ENCODE data around the gene TAS2R20.
"Not testable (repeated sequence)": the region's sequence is repeated elsewhere in the genome, so short reads cannot be mapped to it uniquely, and the experiment has no call there.

Gene TAS2R20, protein sequence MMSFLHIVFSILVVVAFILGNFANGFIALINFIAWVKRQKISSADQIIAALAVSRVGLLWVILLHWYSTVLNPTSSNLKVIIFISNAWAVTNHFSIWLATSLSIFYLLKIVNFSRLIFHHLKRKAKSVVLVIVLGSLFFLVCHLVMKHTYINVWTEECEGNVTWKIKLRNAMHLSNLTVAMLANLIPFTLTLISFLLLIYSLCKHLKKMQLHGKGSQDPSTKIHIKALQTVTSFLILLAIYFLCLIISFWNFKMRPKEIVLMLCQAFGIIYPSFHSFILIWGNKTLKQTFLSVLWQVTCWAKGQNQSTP

DNA sequence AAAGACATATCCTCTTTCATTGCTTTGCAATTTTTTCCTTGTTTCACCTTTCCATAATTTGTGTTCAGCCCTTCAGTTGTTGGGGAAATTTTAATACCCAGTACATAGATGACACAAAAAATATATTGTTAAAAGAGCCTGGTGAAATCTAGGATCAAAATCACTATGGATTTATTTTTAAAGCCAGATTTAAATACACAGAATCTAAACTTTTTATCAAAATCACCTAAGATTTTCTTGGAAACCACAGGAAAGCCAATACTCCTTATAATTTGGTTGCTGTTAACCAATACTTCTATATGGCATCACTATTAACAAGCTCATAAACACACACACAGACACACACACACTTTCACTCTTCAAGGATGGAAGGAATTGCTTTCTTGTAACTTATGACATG is at the start of gene TAS2R20:
Gene TAS2R20 (minus strand): TSS at position 101 of the 400 bp plus-strand sequence. CDS start 429 bp downstream, outside the sequence.
- no peak for DNase-seq (ENCODE audit: low read depth in 1 of 2, low spot score in 1 of 2)

DNA sequence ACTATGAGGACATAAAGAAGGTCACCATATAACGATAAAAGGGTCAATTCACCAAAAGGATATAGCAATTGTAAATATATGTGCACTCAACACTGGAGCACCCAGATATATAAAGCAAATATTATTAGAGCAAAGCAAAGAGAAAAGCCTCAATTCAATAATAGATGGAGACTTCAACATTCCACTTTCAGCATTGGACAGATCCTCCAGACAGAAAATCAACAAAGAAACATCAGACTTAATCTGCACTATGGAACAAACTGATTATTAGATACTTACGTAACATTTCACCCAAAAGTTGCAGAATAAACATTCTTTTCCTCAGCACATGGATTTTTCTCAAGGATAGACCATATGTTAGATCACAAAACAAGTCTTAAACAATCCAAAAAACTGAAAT is 43.3 kb upstream of the TAS2R20 start:
- DNase-seq (ENCODE audit: low read depth in 1 of 2, low spot score in 1 of 2) = not testable (repeated sequence)

DNA sequence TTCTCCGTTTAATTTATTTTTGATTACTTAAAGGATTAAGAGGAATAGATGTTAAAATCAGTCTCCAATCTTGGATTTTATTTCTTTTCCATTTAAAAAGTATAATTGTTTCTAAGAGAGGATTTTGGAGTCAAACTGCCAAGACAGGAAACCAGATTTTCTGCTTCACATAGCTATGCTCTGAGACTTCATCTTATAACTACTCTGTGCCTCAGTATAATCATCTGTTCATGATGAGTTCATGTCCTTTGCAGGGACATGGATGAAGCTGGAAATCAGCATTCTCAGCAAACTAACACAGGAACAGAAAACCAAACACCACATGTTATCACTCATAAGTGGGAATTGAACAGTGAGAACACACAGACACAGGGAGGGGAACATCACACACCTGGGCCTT is 42.1 kb upstream of the TAS2R20 start:
- no peak for DNase-seq (ENCODE audit: low read depth in 1 of 2, low spot score in 1 of 2)

DNA sequence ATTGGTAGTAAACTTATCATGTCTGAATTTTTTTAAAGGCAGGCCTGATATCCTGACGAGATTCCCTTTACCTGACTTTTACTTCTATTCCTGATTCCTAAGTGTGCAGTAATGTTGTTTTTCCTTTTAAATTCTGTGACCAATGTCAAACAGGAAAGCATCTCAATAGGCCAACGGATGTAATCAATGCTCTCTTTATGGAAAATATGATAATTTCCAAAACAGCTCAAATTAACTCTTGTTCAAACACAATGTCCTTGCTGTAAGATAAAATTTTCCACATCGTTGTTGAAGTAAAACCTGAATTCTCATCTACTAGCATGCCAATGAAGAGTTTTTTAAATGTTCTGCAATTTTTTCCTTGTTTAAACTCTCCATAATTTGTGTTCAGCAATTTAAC is 41.1 kb upstream of the TAS2R20 start:
- DNase-seq (ENCODE audit: low read depth in 1 of 2, low spot score in 1 of 2) = no peak

DNA sequence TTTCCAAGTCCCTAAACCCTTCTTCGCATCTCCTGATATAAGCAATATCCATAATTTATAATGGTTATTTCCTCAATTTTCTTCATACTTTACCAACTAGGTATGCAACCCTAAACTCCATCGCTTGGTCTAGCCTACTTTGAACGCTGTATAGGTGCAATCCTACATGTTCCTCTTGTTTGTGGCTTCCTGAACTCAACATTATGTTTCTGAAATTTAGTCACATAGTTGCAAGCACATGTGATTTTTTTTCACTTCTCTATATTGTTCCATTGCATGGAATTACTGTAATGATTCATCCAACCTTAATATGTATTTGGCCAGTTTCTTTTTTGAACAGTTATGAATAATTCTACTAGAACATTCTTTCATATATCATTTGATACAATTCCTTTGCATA is 35.9 kb upstream of the TAS2R20 start:
- DNase-seq (ENCODE audit: low read depth in 1 of 2, low spot score in 1 of 2) = not testable (repeated sequence)

DNA sequence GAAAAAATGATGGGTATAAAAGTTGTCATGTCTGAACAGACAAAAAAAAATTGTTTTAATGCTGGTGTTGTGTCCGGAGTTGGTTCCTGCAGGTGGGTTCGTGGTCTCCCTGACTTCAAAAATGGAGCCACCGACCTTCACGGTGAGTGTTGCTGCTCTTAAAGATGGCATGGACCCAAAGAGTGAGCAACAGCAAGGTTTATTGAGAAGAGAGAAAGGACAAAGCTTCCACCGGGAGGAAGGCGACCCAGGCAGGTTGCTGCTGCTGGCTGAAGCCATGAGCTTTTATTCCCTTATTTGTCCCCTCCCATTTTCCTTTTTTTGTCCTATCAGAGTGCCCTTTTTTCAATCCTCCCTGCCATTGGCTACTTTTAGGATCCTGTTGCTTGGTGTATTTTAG is 33.2 kb upstream of the TAS2R20 start, which contains the start of gene TAS2R31:
Gene TAS2R31 (minus strand): TSS at position 101 of the 400 bp plus-strand sequence. CDS start 72 bp downstream, at position 29.
- no peak for DNase-seq (ENCODE audit: low read depth in 1 of 2, low spot score in 1 of 2)

DNA sequence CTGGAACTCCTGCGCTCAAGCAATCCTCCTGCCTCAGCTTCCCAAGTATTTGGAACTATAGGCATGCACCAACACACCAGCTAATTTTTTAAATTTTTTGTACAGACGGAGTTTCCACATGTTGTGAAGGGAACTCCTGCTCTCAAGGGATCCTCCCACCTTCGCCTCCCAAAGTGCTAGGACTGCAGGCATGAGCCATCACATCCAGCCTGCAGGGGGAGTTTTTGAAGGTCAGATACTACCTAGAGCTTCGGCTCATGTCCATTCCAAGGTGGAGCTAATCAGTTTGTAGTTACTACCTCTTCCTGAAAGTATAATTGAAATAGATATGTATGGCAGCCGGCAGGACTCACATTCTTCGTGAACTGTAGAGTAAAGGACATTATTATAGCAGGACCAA is 28.0 kb upstream of the TAS2R20 start:
- no peak for DNase-seq (ENCODE audit: low read depth in 1 of 2, low spot score in 1 of 2)

DNA sequence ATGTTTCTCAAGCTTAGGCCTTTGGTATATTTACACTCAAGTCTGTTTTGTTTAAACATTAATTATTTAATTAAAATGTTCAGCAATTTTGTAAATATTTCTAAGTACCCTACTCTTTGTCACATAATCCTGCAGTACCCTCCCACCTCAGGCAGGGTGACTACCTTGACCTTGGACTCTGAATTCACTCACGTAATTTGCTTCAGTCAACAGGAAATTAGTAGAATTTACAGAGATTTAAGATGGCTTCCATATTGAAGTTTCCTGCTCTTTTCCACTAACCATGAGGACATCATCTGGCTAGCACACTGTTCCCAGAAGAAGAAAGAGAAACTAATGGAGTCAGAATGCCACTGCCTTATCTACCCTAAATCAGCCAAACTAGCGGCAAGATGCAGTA is 25.3 kb upstream of the TAS2R20 start:
- DNase-seq (ENCODE audit: low read depth in 1 of 2, low spot score in 1 of 2) = no peak

DNA sequence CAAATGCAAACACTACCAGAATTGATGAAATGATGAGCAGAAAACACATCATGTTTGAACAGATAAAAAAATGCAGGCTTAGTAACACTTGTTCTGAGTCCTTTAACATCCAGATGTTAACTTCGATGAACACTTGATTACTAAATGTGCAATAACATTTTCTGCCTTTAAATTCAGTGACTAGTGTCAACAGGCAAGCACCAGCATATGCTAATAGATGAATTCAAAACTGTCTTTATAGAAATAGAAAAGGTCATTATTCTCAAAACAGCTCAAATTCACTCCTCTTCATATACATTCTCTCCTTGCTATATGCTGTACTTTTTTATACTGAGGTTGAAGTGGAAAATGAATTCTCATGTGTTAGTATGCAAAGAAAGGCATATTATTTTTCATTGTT is 24.4 kb upstream of the TAS2R20 start, which contains the start of gene TAS2R19:
Gene TAS2R19 (minus strand): TSS at position 101 of the 400 bp plus-strand sequence. CDS start 49 bp downstream, at position 52.
- DNase-seq (ENCODE audit: low read depth in 1 of 2, low spot score in 1 of 2) = no peak

DNA sequence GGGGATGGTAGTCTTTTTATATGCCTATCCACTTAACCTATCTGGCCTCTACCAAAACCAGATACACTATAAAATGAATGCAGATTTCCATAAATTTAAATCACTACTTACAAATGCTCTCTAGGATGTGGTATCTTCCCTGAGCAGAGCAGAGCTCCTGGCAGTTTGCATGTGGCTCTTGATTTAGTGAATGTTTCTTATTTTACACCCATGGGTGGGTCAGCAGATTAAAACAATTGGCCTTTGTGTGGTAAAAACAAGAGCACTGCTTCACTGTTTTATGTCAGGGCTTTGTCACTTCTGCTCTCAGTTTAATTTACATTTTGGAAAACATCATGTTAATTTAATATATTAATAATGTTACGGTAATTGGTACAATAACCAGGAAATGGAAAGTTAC is 18.8 kb upstream of the TAS2R20 start:
- DNase-seq (ENCODE audit: low read depth in 1 of 2, low spot score in 1 of 2) = no peak

DNA sequence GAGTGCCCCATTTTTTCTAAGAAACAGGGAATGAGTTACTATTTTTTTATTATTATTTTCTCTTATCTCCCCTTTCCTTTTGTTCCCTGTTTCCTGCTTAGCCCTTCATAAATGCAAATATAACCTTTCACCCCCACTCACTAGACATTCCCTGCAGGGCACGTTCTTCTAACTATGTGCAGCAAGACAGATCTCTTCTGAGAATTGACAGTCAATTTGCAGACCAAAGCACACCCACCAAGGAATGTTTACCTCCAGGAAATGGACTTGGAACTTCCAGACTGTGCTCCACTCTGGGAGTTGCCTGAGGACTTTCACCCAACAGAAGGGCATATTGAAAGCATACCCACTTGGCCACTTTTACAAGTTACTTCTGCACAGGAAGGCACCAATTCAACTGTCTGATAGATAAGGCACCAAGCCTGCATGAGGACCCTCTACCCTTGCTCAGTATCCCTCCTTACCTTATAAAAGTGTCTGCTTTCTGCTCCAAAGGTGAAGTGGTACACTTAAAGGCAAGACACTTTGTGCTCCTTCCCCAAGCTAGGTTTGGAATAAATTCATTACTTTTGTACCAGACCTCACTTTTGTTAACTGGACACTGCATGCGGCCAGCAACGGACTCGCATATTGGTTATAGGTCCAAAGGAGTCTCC is 17.8 kb upstream of the TAS2R20 start:
- no peak for DNase-seq (ENCODE audit: low read depth in 1 of 2, low spot score in 1 of 2)

DNA sequence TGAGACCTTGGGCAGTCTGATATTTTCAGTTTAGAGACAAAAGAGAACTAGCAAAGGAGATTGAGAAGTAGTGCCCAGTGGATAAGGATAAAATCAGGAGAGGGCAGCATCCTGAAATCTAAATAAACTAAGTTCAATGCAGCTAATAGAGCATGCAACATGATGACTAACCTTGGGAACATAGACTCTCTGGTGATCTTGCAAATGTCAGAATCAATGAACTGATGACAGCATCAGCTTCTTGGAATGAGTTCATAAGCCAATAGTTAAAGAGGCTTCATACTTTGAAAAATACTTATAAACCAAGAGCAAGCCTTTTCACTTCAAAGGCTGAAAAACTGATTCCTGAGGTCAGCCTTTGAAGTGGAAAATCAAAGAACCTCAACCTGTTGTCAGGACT is 16.1 kb upstream of the TAS2R20 start:
- DNase-seq (ENCODE audit: low read depth in 1 of 2, low spot score in 1 of 2) = no peak

DNA sequence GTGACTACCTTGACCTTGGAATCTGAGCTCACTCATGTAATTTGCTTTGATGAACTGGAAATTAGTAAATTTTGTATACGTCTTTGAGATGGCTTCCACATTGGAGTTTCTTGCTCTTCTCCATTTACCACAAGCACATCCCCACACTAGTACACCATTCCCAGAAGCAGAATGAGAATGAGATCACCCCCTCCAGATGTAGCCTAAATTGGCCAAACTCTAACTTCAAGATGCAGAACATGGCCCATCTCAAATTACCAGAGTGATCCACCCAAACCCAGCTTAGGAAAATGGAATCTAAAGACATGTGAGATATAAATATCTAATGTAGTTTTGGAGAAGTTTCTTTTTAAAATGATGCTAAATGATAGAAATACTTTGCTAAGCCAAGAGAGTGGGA is 9.5 kb upstream of the TAS2R20 start:
- DNase-seq (ENCODE audit: low read depth in 1 of 2, low spot score in 1 of 2) = no peak

DNA sequence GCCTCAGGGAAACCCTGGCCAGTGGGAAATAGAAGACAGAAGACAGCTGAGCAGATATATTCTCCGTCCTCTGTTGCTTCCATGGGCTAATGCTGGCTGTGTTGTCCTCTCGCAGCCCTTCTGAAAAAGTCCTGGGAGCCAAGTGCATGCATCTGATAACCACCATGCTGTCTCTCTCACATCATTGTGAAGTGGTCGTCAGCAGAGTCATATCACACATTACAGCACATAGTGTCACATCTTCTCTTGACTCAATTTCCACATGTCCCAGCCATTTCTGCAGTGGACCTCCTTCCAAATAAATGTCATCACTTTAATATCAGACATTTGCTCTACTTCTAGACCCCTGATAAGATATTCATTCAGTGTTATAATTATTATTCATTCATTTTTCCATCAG is 3.8 kb downstream of the TAS2R20 start:
- DNase-seq (ENCODE audit: low read depth in 1 of 2, low spot score in 1 of 2) = no peak

DNA sequence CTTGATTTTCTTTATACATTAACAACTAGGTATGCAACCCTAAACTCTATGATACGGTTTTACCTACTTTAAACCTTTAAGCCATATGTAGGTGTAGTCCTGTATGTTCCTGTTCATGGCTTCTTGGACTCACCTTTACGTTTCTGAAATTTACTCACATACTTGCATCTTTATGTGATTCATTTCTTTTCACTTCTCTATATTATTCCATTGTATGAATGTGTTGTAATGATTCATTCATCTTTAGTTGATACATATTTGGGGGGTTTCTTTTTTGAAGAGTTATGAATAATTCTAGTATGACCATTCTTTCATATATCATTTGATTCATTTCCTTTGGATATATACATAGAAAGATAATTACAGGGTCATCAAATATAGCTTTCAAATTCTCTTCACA is 9.0 kb downstream of the TAS2R20 start:
- DNase-seq (ENCODE audit: low read depth in 1 of 2, low spot score in 1 of 2) = no peak

DNA sequence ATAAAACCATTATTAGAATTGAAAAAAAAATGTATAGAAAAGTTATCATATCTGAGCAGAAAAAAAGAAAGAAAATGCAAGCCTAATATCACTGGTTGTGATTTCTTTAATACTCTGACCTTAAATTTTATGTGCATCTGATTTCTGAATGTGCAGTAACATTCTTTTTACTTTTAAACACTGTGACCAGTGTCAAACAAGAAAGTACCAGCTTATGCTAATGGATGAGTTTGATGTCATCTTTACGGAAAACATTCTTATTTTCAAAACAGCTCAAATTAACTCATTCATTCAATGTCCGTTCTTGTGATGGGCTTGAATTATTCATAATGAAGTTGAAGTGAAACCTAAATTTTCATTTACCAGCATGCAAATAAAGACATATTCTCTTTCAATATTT is 11.3 kb downstream of the TAS2R20 start, which contains the start of gene TAS2R50:
Gene TAS2R50 (minus strand): TSS at position 101 of the 400 bp plus-strand sequence. CDS start 52 bp downstream, at position 49.
- DNase-seq (ENCODE audit: low read depth in 1 of 2, low spot score in 1 of 2) = no peak

DNA sequence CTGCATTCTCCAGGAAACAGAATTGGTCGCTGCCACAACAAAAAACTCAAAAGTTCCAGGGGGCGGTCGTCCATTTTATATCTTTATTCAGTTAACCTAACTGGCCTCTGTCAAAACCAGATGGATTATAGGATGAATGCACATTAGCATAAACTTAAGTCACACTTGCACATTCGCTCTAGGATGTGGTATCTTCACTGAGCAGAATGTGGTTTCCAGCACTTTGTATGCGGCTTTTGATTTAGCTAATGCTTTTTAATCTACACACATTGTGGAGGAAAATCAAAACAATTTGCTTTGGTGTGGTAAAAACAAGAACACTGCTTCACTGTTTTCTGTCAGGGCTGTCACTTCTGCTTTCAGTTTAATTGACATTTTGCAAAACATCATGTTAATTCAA is 15.9 kb downstream of the TAS2R20 start:
- DNase-seq (ENCODE audit: low read depth in 1 of 2, low spot score in 1 of 2) = no peak

DNA sequence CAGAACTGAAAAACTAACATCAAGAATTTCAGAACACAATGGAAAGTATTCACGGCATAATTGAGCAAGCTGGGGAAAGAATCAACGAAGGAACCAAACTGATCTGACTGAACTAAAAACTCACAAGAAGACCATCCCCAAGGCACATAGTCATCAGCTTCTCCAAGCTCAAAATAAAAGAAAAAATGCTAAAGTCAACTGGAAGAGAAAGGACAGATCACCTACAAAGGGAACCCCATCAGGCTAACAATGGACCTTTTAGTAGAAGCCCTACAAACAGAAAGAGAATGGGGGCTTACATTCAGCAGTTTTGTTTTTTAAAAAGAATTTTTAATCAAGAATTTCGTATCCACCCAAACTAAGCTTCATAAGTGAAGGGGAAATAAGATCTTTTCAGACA is 23.1 kb downstream of the TAS2R20 start:
- no peak for DNase-seq (ENCODE audit: low read depth in 1 of 2, low spot score in 1 of 2)

DNA sequence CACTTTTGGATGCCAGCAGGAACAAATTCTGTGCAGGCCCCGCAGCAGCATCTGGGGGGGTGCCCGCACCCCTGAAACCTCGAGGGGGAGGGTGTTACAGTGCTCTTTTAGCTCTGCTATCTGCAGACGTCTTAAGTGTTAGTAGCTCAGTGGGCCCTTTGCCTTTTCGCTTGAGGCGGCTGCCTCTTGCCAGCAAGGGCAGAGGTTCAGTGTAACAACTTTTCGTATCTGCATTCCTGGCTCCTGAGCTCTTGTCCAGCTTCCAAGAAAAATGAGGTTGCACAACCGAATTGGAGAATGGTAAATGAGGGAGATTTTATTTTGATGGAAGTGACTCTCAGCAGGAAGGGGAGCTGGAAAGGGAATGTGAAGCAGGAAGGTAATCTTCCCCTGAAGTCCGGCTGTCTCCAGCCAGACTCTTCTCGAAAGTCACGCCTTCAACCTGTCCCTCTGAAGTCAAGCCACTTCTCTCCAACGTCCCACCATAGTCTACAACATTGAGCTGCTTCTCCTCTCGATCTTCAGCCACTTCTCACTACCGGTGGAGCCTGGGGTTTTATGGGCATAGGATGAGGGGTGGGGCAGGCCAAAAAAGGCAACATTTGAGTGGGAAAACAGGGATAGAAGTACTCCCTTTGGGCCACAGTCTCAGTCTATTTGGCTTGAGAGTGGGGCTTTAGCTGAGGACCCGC is 29.2 kb downstream of the TAS2R20 start:
- no peak for DNase-seq (ENCODE audit: low read depth in 1 of 2, low spot score in 1 of 2)

DNA sequence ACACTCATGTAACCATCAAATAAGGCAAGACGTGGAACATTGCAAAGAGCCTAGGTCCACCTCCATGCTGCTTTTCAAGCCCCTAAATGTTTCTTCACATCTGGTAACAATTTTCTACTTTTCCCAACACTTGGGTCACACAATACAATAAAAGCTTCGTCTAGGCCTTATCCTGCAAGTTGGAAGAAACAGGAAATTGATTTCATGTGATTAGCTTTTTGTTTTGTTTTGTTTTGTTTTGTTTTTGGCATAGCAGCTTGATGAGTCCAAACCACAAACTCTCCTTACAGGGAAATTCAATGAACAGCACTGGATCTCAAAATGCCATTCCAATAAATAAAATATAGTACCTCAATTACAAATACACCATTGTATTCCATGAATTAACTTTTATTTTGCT is 30.7 kb downstream of the TAS2R20 start:
- no peak for DNase-seq (ENCODE audit: low read depth in 1 of 2, low spot score in 1 of 2)

DNA sequence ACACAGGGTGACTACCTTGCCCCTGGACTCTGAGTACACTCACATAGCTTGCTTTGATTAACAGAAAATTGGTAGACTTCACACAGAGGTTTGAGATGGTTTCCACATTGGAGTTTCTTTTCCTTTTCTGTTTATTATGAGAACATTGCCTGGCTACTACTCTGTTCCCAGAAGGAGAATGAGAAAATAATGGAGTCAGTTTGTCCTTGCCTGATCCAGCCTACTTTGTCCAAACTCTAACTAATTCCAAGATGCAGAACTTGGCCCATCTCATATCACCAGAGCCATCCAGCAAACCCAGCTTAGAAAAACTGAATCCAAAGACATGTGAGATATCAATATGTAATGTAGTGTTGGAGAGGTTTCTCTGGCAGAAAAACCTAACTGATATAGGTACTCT is 31.8 kb downstream of the TAS2R20 start:
- DNase-seq (ENCODE audit: low read depth in 1 of 2, low spot score in 1 of 2) = no peak

DNA sequence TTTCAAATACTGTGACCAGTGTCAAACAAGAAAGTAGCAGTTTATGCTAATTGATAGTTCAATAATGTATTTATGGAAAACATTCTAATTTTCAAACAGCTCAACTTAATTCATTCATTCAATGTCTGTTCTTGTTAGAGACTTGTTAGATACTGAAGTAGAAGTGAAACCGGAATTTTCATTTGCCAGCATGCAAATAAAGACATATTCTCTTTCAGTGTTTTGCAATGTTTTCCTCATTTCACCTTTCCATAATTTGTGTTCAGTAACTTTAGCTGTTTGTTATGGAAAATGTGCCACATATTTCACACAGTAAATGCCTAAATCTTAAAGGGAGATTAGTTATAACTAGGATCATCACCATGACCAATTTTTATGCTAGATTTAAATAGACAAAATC is 32.6 kb downstream of the TAS2R20 start:
- no peak for DNase-seq (ENCODE audit: low read depth in 1 of 2, low spot score in 1 of 2)

Data from stimulated activated CD4-positive, alpha-beta T cell treated with anti-CD3 and anti-CD28 coated beads, Interleukin-15, amount 100 ng/mL, for 1 hour (primary cell).